ENCODE data around the gene CNGA3.

DNA sequence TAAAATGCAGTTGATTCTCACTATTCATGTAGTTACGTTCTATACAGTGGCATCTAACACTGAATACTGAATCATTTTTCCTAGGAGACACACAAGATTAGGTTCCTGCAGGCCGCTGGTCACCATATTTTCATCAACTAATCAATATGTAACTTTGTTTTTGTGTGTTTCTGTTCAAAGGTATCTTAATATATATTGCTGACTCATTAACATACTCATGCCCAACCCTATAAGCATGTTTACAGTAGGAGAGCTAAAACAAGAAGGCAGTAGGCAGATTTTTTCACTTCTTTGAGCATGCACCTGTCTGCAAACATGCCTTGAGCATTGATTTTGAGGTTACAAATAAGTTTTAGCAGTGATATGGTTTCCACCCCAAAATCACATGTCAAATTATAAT, 30.3 kb upstream of the CNGA3 start:
- TF ChIP-seq, protein P1, sequence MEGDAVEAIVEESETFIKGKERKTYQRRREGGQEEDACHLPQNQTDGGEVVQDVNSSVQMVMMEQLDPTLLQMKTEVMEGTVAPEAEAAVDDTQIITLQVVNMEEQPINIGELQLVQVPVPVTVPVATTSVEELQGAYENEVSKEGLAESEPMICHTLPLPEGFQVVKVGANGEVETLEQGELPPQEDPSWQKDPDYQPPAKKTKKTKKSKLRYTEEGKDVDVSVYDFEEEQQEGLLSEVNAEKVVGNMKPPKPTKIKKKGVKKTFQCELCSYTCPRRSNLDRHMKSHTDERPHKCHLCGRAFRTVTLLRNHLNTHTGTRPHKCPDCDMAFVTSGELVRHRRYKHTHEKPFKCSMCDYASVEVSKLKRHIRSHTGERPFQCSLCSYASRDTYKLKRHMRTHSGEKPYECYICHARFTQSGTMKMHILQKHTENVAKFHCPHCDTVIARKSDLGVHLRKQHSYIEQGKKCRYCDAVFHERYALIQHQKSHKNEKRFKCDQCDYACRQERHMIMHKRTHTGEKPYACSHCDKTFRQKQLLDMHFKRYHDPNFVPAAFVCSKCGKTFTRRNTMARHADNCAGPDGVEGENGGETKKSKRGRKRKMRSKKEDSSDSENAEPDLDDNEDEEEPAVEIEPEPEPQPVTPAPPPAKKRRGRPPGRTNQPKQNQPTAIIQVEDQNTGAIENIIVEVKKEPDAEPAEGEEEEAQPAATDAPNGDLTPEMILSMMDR (conservative IDR thresholded peaks at IDR 0.05; ENCODE audit: low read depth, low read length) = no peak
- TF ChIP-seq, protein P2, sequence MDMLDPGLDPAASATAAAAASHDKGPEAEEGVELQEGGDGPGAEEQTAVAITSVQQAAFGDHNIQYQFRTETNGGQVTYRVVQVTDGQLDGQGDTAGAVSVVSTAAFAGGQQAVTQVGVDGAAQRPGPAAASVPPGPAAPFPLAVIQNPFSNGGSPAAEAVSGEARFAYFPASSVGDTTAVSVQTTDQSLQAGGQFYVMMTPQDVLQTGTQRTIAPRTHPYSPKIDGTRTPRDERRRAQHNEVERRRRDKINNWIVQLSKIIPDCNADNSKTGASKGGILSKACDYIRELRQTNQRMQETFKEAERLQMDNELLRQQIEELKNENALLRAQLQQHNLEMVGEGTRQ (IDR thresholded peaks at IDR 0.05; ENCODE audit: low read depth, low read length) = no peak
- TF ChIP-seq POLR2A (IDR thresholded peaks at IDR 0.05; ENCODE audit: low read depth, low read length) = no peak
- no peak for TF ChIP-seq CEBPB (IDR thresholded peaks at IDR 0.05; ENCODE audit: low read depth, low read length)
- TF ChIP-seq MAFK (IDR thresholded peaks at IDR 0.05; ENCODE audit: low read depth, low read length) = peak; percentile 62

All from IMR-90 (cell line).